GM23338 (cell line): Measurements from ENCODE around the gene RPS26. TPM values are rescaled to one million over a fixed set of nuclear protein-coding genes. Genes with fewer than 3 reads are reported as not detected.

Experiments used
- ATAC-seq: fragments of 200-7000 bp; cut with Tn5 transposase; 3 replicates; pipeline ENCODE4 v1.9.1; 2020
- DNase-seq: peaks from one replicate; pipeline ENCODE4 v3.0.0-alpha.2; 2015; ENCODE audit warnings: low spot score
- H2AFZ ChIP-seq: fragments of 200-600 bp; sonication (generic); 2 replicates; pipeline ENCODE4 v1.8.0; 2016; ENCODE audit warnings: antibody characterized with exemption, mild to moderate bottlenecking, moderate library complexity
- H3F3A ChIP-seq: fragments of 200-600 bp; sonication (generic); replicated peaks from 2 replicates; pipeline ENCODE4 v1.8.0; 2017; ENCODE audit warnings: antibody characterized with exemption, mixed run types, low read depth
- H3K27ac ChIP-seq: fragments of 200-600 bp; sonication (generic); 2 replicates; pipeline ENCODE4 v1.6.1; 2016; ENCODE audit warnings: low read depth
- H3K27me3 ChIP-seq: fragments of 200-600 bp; sonication (generic); 2 replicates; pipeline ENCODE4 v1.8.0; 2016; ENCODE audit warnings: mild to moderate bottlenecking, mixed run types, moderate library complexity; ENCODE audit not compliant: insufficient read depth
- H3K36me3 ChIP-seq: fragments of 200-600 bp; sonication (generic); 2 replicates; pipeline ENCODE4 v1.8.0; 2016; ENCODE audit warnings: mild to moderate bottlenecking; ENCODE audit not compliant: insufficient read depth
- H3K4me1 ChIP-seq: fragments of 200-600 bp; sonication (generic); 2 replicates; pipeline ENCODE4 v1.8.0; 2016; ENCODE audit warnings: mild to moderate bottlenecking, moderate library complexity; ENCODE audit not compliant: insufficient read depth
- H3K4me2 ChIP-seq: fragments of 200-600 bp; sonication (generic); 2 replicates; pipeline ENCODE4 v1.7.1; 2017; ENCODE audit warnings: mixed run types
- H3K4me3 ChIP-seq: fragments of 200-600 bp; sonication (generic); 2 replicates; pipeline ENCODE4 v1.6.1; 2016; ENCODE audit warnings: mixed run types
- H3K79me2 ChIP-seq: fragments of 200-600 bp; sonication (generic); replicated peaks from 2 replicates; pipeline ENCODE4 v1.8.0; 2017; ENCODE audit warnings: mild to moderate bottlenecking; ENCODE audit not compliant: insufficient read depth
- H3K9me2 ChIP-seq: fragments of 200-600 bp; sonication (generic); 2 replicates; pipeline ENCODE4 v1.8.0; 2017; ENCODE audit not compliant: insufficient read depth
- H4K20me1 ChIP-seq: fragments of 200-600 bp; sonication (generic); replicated peaks from 2 replicates; pipeline ENCODE4 v1.8.0; 2017; ENCODE audit warnings: mild to moderate bottlenecking; ENCODE audit not compliant: insufficient read depth
- H3K27ac Mint-ChIP-seq: 2 replicates; pipeline ENCODE4 v1.8.0; 2020; ENCODE audit warnings: inconsistent platforms, mild to moderate bottlenecking, moderate library complexity, mixed read lengths
- H3K27me3 Mint-ChIP-seq: 3 replicates; pipeline ENCODE4 v1.8.0; 2022; ENCODE audit warnings: low read depth, mild to moderate bottlenecking, moderate library complexity, mixed read lengths, inconsistent platforms; ENCODE audit not compliant: insufficient read depth, poor library complexity
- H3K36me3 Mint-ChIP-seq: 3 replicates; pipeline ENCODE4 v1.8.0; 2021; ENCODE audit warnings: low read depth, mild to moderate bottlenecking, inconsistent platforms, moderate library complexity, mixed read lengths
- H3K4me1 Mint-ChIP-seq: 3 replicates; pipeline ENCODE4 v1.8.0; 2020; ENCODE audit warnings: mild to moderate bottlenecking, inconsistent platforms, mixed read lengths
- H3K4me3 Mint-ChIP-seq: 3 replicates; pipeline ENCODE4 v1.8.0; 2021; ENCODE audit warnings: moderate library complexity, mild to moderate bottlenecking, inconsistent platforms, mixed read lengths
- H3K9me3 Mint-ChIP-seq: 3 replicates; pipeline ENCODE4 v1.8.0; 2020; ENCODE audit warnings: moderate library complexity, mild to moderate bottlenecking, inconsistent platforms, mixed read lengths
- CREB1 ChIP-seq: fragments of 250-450 bp; sonication (Bioruptor Pico); IDR thresholded peaks from 2 replicates; pipeline ENCODE4 v1.5.0; 2020; ENCODE audit warnings: low read depth, mild to moderate bottlenecking, moderate library complexity
- CTCF ChIP-seq, 2 experiments: fragments of 200-600 bp in 1 of 2; sonication (generic) in 1 of 2; conservative IDR thresholded peaks; 2 replicates each; pipeline versions ENCODE4 v1.5.1 to v1.6.1; 2016 to 2017; ENCODE audit warnings: antibody characterized with exemption in 2 of 2, low read depth in 2 of 2, mild to moderate bottlenecking in 2 of 2, moderate library complexity in 1 of 2
- ETS1 ChIP-seq: IDR thresholded peaks from 2 replicates; pipeline ENCODE4 v1.6.1; 2016; ENCODE audit warnings: antibody characterized with exemption
- EZH2 ChIP-seq: fragments of 200-600 bp; sonication (generic); IDR thresholded peaks from one replicate; pipeline ENCODE4 v1.8.0; 2017; ENCODE audit warnings: antibody characterized with exemption, mild to moderate bottlenecking, low read depth; ENCODE audit not compliant: unreplicated experiment
- EZH2phosphoT487 ChIP-seq: fragments of 200-600 bp; sonication (generic); IDR thresholded peaks from one replicate; pipeline ENCODE4 v1.8.1; 2018; ENCODE audit warnings: antibody characterized with exemption; ENCODE audit not compliant: unreplicated experiment
- JUNB ChIP-seq: IDR thresholded peaks from one replicate; pipeline ENCODE4 v1.6.1; 2016; ENCODE audit warnings: antibody characterized with exemption; ENCODE audit not compliant: unreplicated experiment
- NANOG ChIP-seq: IDR thresholded peaks from 2 replicates; pipeline ENCODE4 v1.6.1; 2016; ENCODE audit warnings: antibody characterized with exemption, borderline replicate concordance
- POLR2AphosphoS5 ChIP-seq: IDR thresholded peaks from 2 replicates; pipeline ENCODE4 v1.6.1; 2016; ENCODE audit warnings: antibody characterized with exemption, low read depth
- STAT1 ChIP-seq: IDR thresholded peaks from one replicate; pipeline ENCODE4 v1.6.1; 2016; ENCODE audit warnings: antibody characterized with exemption; ENCODE audit not compliant: unreplicated experiment
- ZNF114 ChIP-seq: fragments of 250-450 bp; sonication (Bioruptor Pico); IDR thresholded peaks from 2 replicates; pipeline ENCODE4 v1.5.0; 2020; ENCODE audit warnings: mild to moderate bottlenecking, moderate library complexity
- ZNF462 ChIP-seq: fragments of 250-450 bp; sonication (Bioruptor Pico); IDR thresholded peaks from 2 replicates; pipeline ENCODE4 v1.5.0; 2020; ENCODE audit warnings: mild to moderate bottlenecking, moderate library complexity
- polyA plus RNA-seq: library from polyadenylated mRNA; unstranded; fragments of >200 nt; fragmentation: Nextera tagmentation; extraction: Ambion mirVana; gene quantifications from 2 replicates; pipeline ENCODE4 v1.2.1, GENCODE V29; 2016
- total RNA-seq: library from RNA; depleted of rRNA; stranded (reverse); fragments of >200 nt; shearing (Covaris generic); gene quantifications from 2 replicates; pipeline ENCODE4 v1.2.3, GENCODE V29; 2014

Gene RPS26
- total and polyA plus RNA-seq, 2 experiments from 2014 or later, result 655 to 772 TPM

- TF ChIP-seq ZNF462 (no peak), POLR2AphosphoS5 (no peak), ZNF114 (CRISPR knock-in tag) (no peak), CREB1 (CRISPR knock-in tag) (no peak), EZH2phosphoT487 (no peak), ETS1 (no peak)
These were observed 24.5 kb upstream of the RPS26 start (continued) for GRCh38 chr12:56017181-56017580.

- H3K4me2 ChIP-seq, result no peak overlapping the region
- ATAC-seq (no peak), DNase-seq (no peak)
- Mint-ChIP-seq H3K27me3 (peaks cover 17% of the 10 kb centered on the region), H3K9me3 (no peaks in the 10 kb centered on the region; the same call in 2 of the 3 replicates), H3K4me1 (peaks cover 28% of the 10 kb centered on the region), H3K36me3 (peaks cover 7% of the 10 kb centered on the region; the same call in 1 of the 3 replicates), H3K27ac (no peak overlapping the region), H3K4me3 (no peak overlapping the region)
- H3K4me3 ChIP-seq, result no peak overlapping the region
- peaks cover 21% of the 10 kb centered on the region; the same call in 1 of the 2 replicates for H3F3A ChIP-seq
- H3K36me3 ChIP-seq, result peaks cover 4% of the 10 kb centered on the region
- H3K27ac ChIP-seq, result no peak overlapping the region
- H3K9me2 ChIP-seq, result no peaks in the 10 kb centered on the region
- no peaks in the 10 kb centered on the region for H3K27me3 ChIP-seq
- H2AFZ ChIP-seq, result no peak overlapping the region
- H3K79me2 ChIP-seq, result peaks cover 5% of the 10 kb centered on the region
- H4K20me1 ChIP-seq, result no peaks in the 10 kb centered on the region
- H3K4me1 ChIP-seq, result peaks cover 22% of the 10 kb centered on the region
- TF ChIP-seq EZH2phosphoT487 (no peak), CTCF (conservative IDR thresholded peaks at IDR 0.05; ENCODE audit: low read depth in 2 of 2) (no peak), POLR2AphosphoS5 (no peak), NANOG (no peak), JUNB (no peak), ETS1 (no peak), CREB1 (CRISPR knock-in tag) (no peak), ZNF114 (CRISPR knock-in tag) (no peak), STAT1 (no peak), EZH2 (no peak)
These were observed 23.4 kb upstream of the RPS26 start for GRCh38 chr12:56018356-56018755.
